Amygdala (tissue), 56 donors: ENCODE results near the gene PTPRM.

ENCODE experiments used
- DNase-seq, 56 donors: peaks; one replicate each; lab custom pipeline; 2025; lab: John Stamatoyannopoulos, UW

Gene PTPRM

DNA sequence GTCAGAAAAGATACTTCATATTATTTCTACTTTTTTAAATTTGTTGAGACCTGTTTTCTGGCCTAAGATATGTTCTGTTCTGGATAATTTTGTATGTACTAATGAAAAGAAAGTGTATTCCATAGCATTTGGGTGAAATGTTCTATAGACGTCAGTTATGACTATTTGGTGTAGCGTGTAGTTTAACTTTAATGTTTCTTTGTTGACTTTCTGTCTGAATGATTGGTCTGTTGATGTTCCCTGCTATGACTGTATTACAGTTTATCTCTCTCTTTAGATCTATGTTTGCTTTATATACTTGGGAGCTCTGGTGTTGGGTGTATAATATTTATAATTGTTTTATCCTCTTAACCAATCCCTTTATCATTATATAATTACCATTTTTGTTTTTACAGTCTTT is 352.4 kb downstream of the PTPRM start:
- DNase-seq = no peak

DNA sequence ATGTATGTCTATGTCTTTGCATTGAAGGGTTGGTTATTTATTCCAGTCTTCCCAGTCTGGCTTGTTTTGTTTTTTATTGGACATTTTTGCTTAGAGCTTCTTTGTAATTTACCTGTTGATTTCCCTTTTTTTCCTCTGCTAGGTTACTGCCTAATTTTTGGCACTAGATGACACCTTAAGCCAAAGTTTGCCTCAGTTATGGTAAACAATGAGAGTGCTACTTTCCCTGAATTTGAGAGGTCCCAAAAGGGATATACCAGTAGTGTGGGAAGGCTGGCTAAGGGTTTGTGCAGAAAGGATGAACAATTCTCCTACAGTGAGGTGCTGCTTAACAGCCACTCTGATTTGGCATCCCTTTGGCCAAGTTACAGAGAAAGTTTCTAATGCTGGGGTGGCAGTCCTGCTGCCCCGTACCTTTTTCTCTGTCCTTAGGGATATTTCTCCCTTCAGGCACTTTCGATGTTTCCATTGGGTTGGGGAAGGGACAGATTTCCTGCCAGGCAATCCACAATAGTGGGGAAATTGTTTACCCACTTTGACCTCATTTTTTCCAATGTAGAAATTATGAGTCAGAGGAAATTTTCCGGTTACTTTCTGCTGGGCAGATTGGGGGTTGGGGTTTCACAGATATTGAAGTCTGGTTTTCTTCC is 354.9 kb downstream of the PTPRM start:
- no peak for DNase-seq

DNA sequence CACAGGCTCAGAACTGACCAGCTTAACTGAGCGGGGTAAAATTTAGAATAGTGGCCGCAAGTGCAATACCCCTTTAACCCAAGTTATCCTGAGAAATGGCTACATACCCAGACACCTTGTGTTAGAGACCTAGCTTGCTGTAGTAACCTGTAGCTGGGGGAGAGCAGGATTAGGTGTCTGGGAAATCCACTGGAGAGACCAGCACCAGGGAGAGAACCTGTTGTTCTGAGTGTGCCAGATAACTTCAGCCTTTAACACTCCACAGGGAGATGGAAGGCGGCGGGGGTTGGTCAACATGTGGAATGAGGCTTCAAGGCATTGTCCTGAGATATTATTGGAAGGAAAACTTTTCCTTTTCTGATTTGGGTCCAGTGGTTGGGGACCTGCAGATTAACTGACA is 356.0 kb downstream of the PTPRM start:
- no peak for DNase-seq

DNA sequence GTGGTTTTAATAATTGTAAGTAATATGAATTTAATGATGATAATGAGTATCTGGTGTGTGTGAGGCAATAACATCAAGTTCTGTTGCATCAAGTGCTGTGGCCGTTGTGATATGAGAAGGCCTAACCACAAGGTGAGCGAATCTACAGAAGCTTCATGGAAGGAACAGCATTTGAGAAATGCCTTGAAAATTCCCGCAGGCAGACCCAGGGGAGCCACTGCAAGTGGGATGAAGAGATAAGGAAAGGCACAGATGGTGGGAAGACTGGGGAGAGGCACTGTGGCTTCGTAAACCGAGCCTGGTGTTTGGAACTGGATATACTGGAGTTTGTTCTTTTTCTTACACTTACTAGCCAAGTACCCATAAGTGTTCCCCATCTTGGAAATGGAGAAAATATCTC is 357.5 kb downstream of the PTPRM start:
- DNase-seq = no peak

GRCh38 chr18:7926526-7926925 is 359.4 kb downstream of the PTPRM start:
- no peak for DNase-seq

GRCh38 chr18:7927119-7927518 is 360.0 kb downstream of the PTPRM start:
- DNase-seq = no peak

DNA sequence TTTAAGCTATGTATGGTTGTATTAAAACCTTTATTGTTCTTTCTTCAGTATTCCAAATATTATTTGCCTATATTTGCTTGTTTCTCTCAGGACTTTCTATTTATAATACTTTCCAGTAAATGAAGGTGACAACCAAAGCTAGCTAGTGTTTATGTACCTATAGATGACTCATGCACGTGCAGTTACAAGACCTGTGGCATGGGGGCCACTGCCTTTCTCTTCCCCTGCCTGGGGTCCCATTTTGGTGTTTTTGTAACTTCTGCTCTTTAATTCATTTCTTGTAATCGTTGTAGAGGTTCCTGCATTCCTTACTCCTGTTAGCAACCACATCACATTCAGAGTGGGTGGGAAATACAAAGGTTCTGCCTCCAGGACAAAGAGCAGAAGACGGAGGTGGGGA is 364.6 kb downstream of the PTPRM start:
- no peak for DNase-seq

- no peak for DNase-seq
Measured at GRCh38 chr18:7937268-7937667, 370.2 kb downstream of the PTPRM start.

GRCh38 chr18:7939521-7939920 is 372.4 kb downstream of the PTPRM start:
- no peak for DNase-seq

DNA sequence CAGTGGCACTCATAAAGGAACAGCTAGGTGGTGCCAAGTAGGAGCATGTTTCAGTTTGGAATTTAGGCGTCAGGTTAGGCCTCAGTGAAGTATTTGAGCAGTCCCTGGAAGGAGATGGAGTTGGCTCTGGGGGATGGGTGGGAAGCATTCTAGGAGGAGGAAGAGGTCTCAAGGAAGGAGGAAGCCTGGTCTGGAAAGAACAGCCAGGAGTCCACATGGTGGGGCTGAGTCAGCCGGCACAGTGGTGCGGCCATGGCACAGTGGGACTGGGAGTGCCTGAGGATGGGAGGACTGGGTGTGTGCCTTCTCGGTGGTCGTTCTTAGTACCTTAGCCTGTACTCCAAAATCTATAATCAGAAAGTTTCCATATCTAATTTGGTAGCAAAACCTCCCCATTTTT is 373.3 kb downstream of the PTPRM start:
- DNase-seq = no peak

- no peak for DNase-seq
Measured at GRCh38 chr18:7940971-7941370, 373.9 kb downstream of the PTPRM start.

DNA sequence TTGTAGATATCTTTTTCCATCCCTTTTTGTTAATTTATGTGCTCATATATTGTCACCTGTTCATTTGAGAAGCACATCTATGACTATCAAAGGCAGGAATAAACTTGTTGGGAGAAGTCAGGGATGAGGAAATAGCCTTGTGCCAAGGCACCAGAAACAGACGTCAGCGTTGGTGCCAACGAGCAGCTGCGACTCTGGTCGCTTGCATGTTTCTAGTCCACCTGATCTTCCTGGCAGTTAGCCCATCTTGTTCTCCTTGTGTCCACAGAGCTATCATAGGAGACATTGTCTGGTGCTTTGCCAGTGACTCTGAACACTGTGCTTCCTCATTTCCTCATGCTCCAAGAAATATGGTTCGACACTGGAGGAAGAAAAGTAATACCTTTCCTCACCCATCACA is 374.4 kb downstream of the PTPRM start:
- peak in 1 of 56 donors; percentile 19 for DNase-seq

DNA sequence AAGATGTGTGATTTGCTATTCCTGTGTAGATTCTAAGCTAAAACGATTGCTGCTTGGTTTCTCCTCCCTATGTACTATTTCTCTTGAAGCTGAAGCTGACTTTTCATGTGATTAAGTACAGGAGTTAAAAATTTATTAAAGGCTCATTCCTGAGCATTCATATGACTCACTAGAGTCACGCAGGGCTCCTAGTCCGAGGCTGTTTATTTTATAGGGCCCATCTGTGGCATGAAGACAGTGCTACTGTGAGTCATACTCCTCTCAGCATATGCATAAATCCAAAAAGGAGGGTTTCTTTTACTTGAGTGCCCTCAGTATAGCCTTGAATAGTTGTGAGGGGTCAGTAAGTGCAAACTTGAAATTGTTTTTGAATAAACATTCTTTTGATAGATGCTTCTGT is 378.8 kb downstream of the PTPRM start:
- DNase-seq = no peak

DNA sequence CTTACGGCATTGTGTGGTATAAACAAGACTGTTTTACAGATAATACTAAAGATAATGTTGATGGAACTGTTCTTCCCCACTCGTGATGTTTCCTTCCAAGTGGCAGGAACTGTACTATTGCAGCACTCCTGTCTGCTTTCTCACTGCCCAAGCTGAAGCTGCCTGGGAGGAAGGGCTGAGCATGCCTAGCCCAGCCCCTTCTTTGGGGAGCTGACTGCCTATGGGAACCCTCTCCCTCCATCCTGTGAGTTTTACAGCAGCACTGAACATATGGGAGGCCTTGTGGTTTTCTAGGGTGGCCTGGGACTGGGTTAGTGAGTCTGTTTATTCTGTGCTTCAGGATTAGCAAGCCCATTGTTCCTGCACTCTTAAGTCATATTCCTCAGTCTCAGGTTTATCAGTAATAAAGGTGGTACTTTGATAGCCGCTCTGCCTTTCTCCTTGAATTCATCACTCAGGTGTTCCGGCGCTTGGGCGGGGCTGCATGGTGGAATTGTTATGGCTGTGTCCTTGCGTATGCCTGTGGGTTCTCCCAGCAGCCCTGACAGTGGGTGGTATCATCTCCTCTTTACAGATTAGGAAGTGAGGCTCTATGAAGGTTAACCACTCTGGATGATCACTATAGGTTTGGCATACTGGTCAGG is 379.7 kb downstream of the PTPRM start:
- DNase-seq = peak in 39 of 56 donors; percentile 3 to 73 (median 22)

GRCh38 chr18:7950380-7951136 is 383.4 kb downstream of the PTPRM start:
- no peak for DNase-seq

- no peak for DNase-seq
Measured at GRCh38 chr18:7953095-7953958, 386.2 kb downstream of the PTPRM start.

GRCh38 chr18:7954238-7954637 is 387.1 kb downstream of the PTPRM start:
- no peak for DNase-seq

DNA sequence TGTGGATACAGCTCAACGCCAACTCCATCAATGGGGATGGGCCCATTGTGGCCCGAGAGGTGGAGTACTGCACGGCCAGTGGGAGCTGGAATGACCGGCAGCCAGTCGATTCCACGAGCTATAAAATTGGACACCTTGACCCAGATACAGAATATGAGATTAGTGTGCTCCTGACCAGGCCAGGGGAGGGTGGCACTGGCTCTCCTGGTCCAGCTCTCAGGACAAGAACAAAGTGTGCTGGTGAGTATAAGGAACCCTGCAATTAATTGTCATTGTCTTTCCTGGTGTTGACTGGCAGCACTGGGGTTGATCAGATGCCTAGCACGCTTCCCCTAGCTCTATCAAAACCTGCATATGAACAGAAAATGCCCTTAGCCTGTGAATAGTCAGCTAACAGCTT is 388.1 kb downstream of the PTPRM start:
- DNase-seq = no peak

DNA sequence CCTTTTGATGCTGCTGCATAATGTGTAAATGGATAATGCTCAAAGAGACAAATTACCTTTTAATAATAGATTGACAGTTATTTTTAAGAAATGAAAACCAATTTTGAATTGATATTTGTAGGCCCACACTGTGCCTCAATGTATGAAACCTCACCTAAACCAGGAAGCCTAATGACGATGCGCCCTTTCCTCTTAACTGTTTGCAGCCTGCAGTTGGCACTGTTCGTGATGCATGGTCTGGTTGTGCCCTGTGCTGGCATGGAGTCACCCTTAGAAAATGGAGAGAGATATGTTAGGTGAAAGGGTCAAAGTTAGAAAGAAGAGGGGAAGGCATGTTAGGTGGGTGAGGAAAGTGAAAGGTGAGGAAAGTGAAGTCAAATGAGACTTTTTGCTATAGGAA is 390.2 kb downstream of the PTPRM start:
- no peak for DNase-seq

- no peak for DNase-seq
Measured at GRCh38 chr18:7958081-7958896, 391.2 kb downstream of the PTPRM start.
